Heart right ventricle (tissue), 16 donors: Measurements from ENCODE around the gene ZFHX2. TPM values are rescaled to one million over a fixed set of nuclear protein-coding genes. Genes with fewer than 3 reads are reported as not detected.

ENCODE experiments used
- ATAC-seq, 8 donors: fragments of 200-7000 bp; cut with Tn5 transposase; one replicate each; pipeline ENCODE4 v1.9.1; 2020; ENCODE audit warnings: mild to moderate bottlenecking in 8 of 8, moderate library complexity in 8 of 8, moderate number of reproducible peaks in 1 of 8
- DNase-seq, 2 donors: peaks; one replicate each; pipeline ENCODE4 v3.0.0-alpha.2; 2020
- H3K27ac ChIP-seq, 10 donors: fragments of 200-600 bp; sonication (generic) in 2 of 10; one replicate each; pipeline versions ENCODE4 v1.5.0 to v1.8.0; 2020 to 2022; ENCODE audit warnings: mild to moderate bottlenecking in 3 of 10
- H3K27me3 ChIP-seq, 7 donors: fragments of 200-600 bp; one replicate each; pipeline ENCODE4 v1.8.0; 2021 to 2022; ENCODE audit warnings: mild to moderate bottlenecking in 2 of 7
- H3K36me3 ChIP-seq, 9 donors: fragments of 200-600 bp; sonication (generic) in 1 of 9; one replicate each; pipeline versions ENCODE4 v1.5.0 to v1.8.0; 2020 to 2022; ENCODE audit warnings: mild to moderate bottlenecking in 2 of 9
- H3K4me1 ChIP-seq, 9 donors: fragments of 200-600 bp; sonication (generic) in 1 of 9; one replicate each; pipeline versions ENCODE4 v1.5.0 to v1.8.0; 2020 to 2022; ENCODE audit warnings: mild to moderate bottlenecking in 4 of 9
- H3K4me3 ChIP-seq, 10 donors: fragments of 200-600 bp; sonication (generic) in 2 of 10; one replicate each; pipeline versions ENCODE4 v1.5.0 to v1.8.0; 2020 to 2022; ENCODE audit warnings: mild to moderate bottlenecking in 7 of 10, moderate library complexity in 2 of 10
- H3K9me3 ChIP-seq, 11 donors: fragments of 200-600 bp in 10 of 11; sonication (generic) in 2 of 11; one replicate each; pipeline versions ENCODE4 v1.5.0 to v1.8.0; 2013 to 2022; ENCODE audit warnings: mild to moderate bottlenecking in 2 of 11, control low read depth in 1 of 11, moderate library complexity in 1 of 11
- CTCF ChIP-seq, 9 donors: fragments of 200-600 bp; sonication (generic) in 2 of 9; IDR thresholded peaks; one replicate each; pipeline versions ENCODE4 v1.5.0 to v1.8.0; 2021 to 2022; ENCODE audit warnings: antibody characterized with exemption in 9 of 9, mild to moderate bottlenecking in 5 of 9, moderate library complexity in 1 of 9
- WGBS, 2 donors: extraction: QIAGEN DNeasy Blood & Tissue Kit; methylation state at CpG; one replicate each; pipeline ENCODE4 v1.1.7; 2013; ENCODE audit warnings: inconsistent platforms in 1 of 2; 5-methylcytosine and 5-hydroxymethylcytosine counted together
- intact Hi-C, 10 donors: fragments of 100-400 bp; cut with DNase I; formaldehyde crosslinking; loops; one replicate each; pipeline versions ENCODE4 v1.11.1 to v1.14.2; 2022
- polyA plus RNA-seq, 2 donors: library from polyadenylated mRNA; stranded (reverse); fragments of 200-250 nt; gene quantifications; one replicate each; pipeline ENCODE4 v1.2.3, GENCODE V29; 2013
- total RNA-seq, 10 donors: library from RNA; stranded (reverse); fragmentation: NEBNext Ultra II Directional in 3 of 10; extraction: Animal tissue kit (Norgen Biotek cat#: 25700) in 3 of 10; gene quantifications; one replicate each; pipeline versions ENCODE4 v1.2.1 to v1.2.4, GENCODE V29; 2021 to 2023
- donor health status: Arrhythmogenic right ventricular cardiomyopathy.
- donor health status: ischemic (EF 13 %, LVEDD 7.1; RV severe dilation, severe dysfunction).
- donor health status: healthy with polysubstance abuse.
- donor health status: DM: no; HTN: yes; CAD: no.
- donor health status: DM: no; HTN: no; CAD: no.
- donor health status: ischemic (EF 25% LVEDD 6.9; RV normal size, moderate dysfunction).
- donor health status: ischemic (EF 25% LVEDD 5.7; RV mildly dilated, moderate dysfunction).
- donor health status: healthy.
- donor health status: DM: yes; HTN: yes; CAD: no.
- donor health status: Ischemic cardiomyopathy.
- donor health status: ischemic (EF 35%, LVEDD 5.7; RV mildly dilated, moderate dysfunction).
- donor health status: nonischemic (EF 11% LVEDD 7.7; RV severe dilation, severe dysfunction).
- donor health status: DM: yes; HTN: yes; CAD: no.
- donor health status: PGD.
- donor health status: ischemic (EF 29% LVEDD 5.4; RV normal size, mild dysfunction).
- donor health status: nonischemic (EF 23%, LVEDD 6.1; RV moderate dilation, normal function).

ZFHX2 gene
- total and polyA plus RNA-seq, 12 donors: 0.25 to 1.9 (median 0.97) TPM

GRCh38 chr14:23531391-23531790 lies 20.2 kb downstream of the ZFHX2 start:
- Histone ChIP-seq H3K27ac (no peak overlapping the region), H3K36me3 (no peaks in the 10 kb centered on the region), H3K4me1 (peaks cover 0 to 8% (median 0%) of the 10 kb centered on the region in 9 donors), H3K27me3 (no peaks in the 10 kb centered on the region), H3K4me3 (no peak overlapping the region), H3K9me3 (no peaks in the 10 kb centered on the region)
- WGBS, 2 donors: 93 to 96% methylated on average over 12 of the region's 12 CpGs
- ATAC-seq: no peak
- DNase-seq: no peak
- intact Hi-C loops: loop anchor here in 3 of 10 donors (1.0 to 10.0 kb wide), 2 partner anchors 19 to 47 kb away; no protein-coding TSS in a partner anchor
- no peak for TF ChIP-seq CTCF (IDR thresholded peaks at IDR 0.05)

- no peak for TF ChIP-seq CTCF (IDR thresholded peaks at IDR 0.05)
- H3K4me1 ChIP-seq: peaks cover 0 to 8% (median 0%) of the 10 kb centered on the region in 9 donors
- no peak for DNase-seq
- no peaks in the 10 kb centered on the region for H3K27me3 ChIP-seq
- peak in 1 of 8 donors; percentile 63 for ATAC-seq
- no peak overlapping the region for H3K4me3 ChIP-seq
- no peaks in the 10 kb centered on the region for H3K36me3 ChIP-seq
- 71 to 79% methylated on average over 10 of the region's 10 CpGs for WGBS, 2 donors
- intact Hi-C loops: loop anchor here in 3 of 10 donors (1.0 to 10.0 kb wide), 2 partner anchors 20 to 46 kb away; no protein-coding TSS in a partner anchor
- no peaks in the 10 kb centered on the region for H3K9me3 ChIP-seq
- H3K27ac ChIP-seq: peak overlapping the region in 3 of 10 donors; percentile 8 to 39 (median 10)
Measured at GRCh38 chr14:23530375-23531055, 21.1 kb downstream of the ZFHX2 start.

GRCh38 chr14:23529016-23529415 lies 22.5 kb downstream of the ZFHX2 start:
- ATAC-seq: no peak
- Histone ChIP-seq H3K4me3 (no peak overlapping the region), H3K9me3 (no peaks in the 10 kb centered on the region), H3K27ac (no peak overlapping the region), H3K27me3 (no peaks in the 10 kb centered on the region), H3K36me3 (no peaks in the 10 kb centered on the region), H3K4me1 (peaks cover 0 to 8% (median 0%) of the 10 kb centered on the region in 9 donors)
- no peak for TF ChIP-seq CTCF (IDR thresholded peaks at IDR 0.05)
- intact Hi-C loops: no loop called here
- WGBS, 2 donors: 83 to 87% methylated on average over 3 of the region's 3 CpGs
- no peak for DNase-seq

- intact Hi-C loops: no loop called here
- Histone ChIP-seq H3K36me3 (no peaks in the 10 kb centered on the region), H3K27me3 (no peaks in the 10 kb centered on the region), H3K4me1 (peaks cover 0 to 8% (median 0%) of the 10 kb centered on the region in 9 donors), H3K4me3 (no peak overlapping the region), H3K27ac (no peak overlapping the region), H3K9me3 (no peaks in the 10 kb centered on the region)
- 76 to 89% methylated on average over 1 of the region's 1 CpG for WGBS, 2 donors
- peak in 1 of 9 donors; percentile 12 for TF ChIP-seq CTCF (IDR thresholded peaks at IDR 0.05)
- ATAC-seq (no peak), DNase-seq (no peak)
Measured at GRCh38 chr14:23528555-23528954, 23.0 kb downstream of the ZFHX2 start.
